Measurements from ENCODE around the gene MORC1. TPM values are rescaled to one million over a fixed set of nuclear protein-coding genes. Genes with fewer than 3 reads are reported as not detected.

The MORC1 gene
- not detected in 2 replicates for total RNA-seq

GRCh38 chr3:109117939-109118338 lies at the start of gene MORC1:
MORC1 (minus strand) TSS chr3:109118134; CDS start chr3:109118059, 75 bp downstream.

GRCh38 chr3:109136523-109136922 lies 18.6 kb upstream of the MORC1 start, which contains the start of gene C3orf85:
C3orf85 (plus strand) TSS chr3:109136719; CDS start chr3:109136848, 129 bp downstream.

GRCh38 chr3:108953700-108954099 lies 164.2 kb downstream of the MORC1 start, which contains the start of gene GUCA1C:
GUCA1C (minus strand) TSS chr3:108953879; CDS start chr3:108953762, 117 bp downstream.

Small RNA genes within 50 kb of the gene (small RNA-seq; reads per million reads assigned to genes)
- not detected for gene RF00012

Other genes starting within 250 kb of the MORC1 start
- not detected in 2 replicates for gene GUCA1C, start 164.3 kb downstream of the MORC1 start, total RNA-seq
- not detected in 2 replicates for gene C3orf85, start 18.6 kb upstream of the MORC1 start, total RNA-seq
- gene DPPA2, start 198.4 kb upstream of the MORC1 start, total RNA-seq = not detected in 2 replicates
- not detected in 2 replicates for gene DPPA4, start 219.4 kb upstream of the MORC1 start, total RNA-seq

Measured in subcutaneous preadipocyte (primary cell).